Heart left ventricle (tissue), 13 donors: ENCODE data around the gene CCDC169.

Experiments
- CTCF ChIP-seq, 12 donors: fragments of 200-600 bp; sonication (generic) in 4 of 12; IDR thresholded peaks; one replicate each; pipeline versions ENCODE4 v1.5.0 to v1.8.0; 2018 to 2022; ENCODE audit warnings: antibody characterized with exemption in 12 of 12, mild to moderate bottlenecking in 5 of 12
- POLR2A ChIP-seq, 2 donors: fragments of 450-650 bp; IDR thresholded peaks; one replicate each; pipeline ENCODE4 v1.6.1; 2017; ENCODE audit warnings: antibody characterized with exemption in 2 of 2, mild to moderate bottlenecking in 2 of 2, moderate library complexity in 2 of 2
- donor health status: ischemic (EF 13 %, LVEDD 7.1; RV severe dilation, severe dysfunction).
- donor health status: DM: no; HTN: yes; CAD: no.
- donor health status: DM: no; HTN: no; CAD: no.
- donor health status: ischemic (EF 25% LVEDD 6.9; RV normal size, moderate dysfunction).
- donor health status: ischemic (EF 25% LVEDD 5.7; RV mildly dilated, moderate dysfunction).
- donor health status: ischemic (EF 35%, LVEDD 5.7; RV mildly dilated, moderate dysfunction).
- donor health status: nonischemic (EF 11% LVEDD 7.7; RV severe dilation, severe dysfunction).
- donor health status: DM: yes; HTN: yes; CAD: no.
- donor health status: PGD.
- donor health status: ischemic (EF 29% LVEDD 5.4; RV normal size, mild dysfunction).
- donor health status: nonischemic (EF 23%, LVEDD 6.1; RV moderate dilation, normal function).

- TF ChIP-seq CTCF (IDR thresholded peaks at IDR 0.05) = no peak
- TF ChIP-seq POLR2A (IDR thresholded peaks at IDR 0.05) = no peak
Measured at GRCh38 chr13:36192166-36192565, 105.4 kb downstream of the CCDC169 start.
